Bronchial smooth muscle cell (primary cell): ENCODE measurements around the gene CCDC144A. TPM values are rescaled to one million over a fixed set of nuclear protein-coding genes. Genes with fewer than 3 reads are reported as not detected.

Experiments
- total RNA-seq: library from RNA; depleted of rRNA; stranded (reverse); fragments of >200 nt; gene quantifications from 2 replicates; pipeline ENCODE4 v1.2.1, GENCODE V29; 2014

CCDC144A gene, protein sequence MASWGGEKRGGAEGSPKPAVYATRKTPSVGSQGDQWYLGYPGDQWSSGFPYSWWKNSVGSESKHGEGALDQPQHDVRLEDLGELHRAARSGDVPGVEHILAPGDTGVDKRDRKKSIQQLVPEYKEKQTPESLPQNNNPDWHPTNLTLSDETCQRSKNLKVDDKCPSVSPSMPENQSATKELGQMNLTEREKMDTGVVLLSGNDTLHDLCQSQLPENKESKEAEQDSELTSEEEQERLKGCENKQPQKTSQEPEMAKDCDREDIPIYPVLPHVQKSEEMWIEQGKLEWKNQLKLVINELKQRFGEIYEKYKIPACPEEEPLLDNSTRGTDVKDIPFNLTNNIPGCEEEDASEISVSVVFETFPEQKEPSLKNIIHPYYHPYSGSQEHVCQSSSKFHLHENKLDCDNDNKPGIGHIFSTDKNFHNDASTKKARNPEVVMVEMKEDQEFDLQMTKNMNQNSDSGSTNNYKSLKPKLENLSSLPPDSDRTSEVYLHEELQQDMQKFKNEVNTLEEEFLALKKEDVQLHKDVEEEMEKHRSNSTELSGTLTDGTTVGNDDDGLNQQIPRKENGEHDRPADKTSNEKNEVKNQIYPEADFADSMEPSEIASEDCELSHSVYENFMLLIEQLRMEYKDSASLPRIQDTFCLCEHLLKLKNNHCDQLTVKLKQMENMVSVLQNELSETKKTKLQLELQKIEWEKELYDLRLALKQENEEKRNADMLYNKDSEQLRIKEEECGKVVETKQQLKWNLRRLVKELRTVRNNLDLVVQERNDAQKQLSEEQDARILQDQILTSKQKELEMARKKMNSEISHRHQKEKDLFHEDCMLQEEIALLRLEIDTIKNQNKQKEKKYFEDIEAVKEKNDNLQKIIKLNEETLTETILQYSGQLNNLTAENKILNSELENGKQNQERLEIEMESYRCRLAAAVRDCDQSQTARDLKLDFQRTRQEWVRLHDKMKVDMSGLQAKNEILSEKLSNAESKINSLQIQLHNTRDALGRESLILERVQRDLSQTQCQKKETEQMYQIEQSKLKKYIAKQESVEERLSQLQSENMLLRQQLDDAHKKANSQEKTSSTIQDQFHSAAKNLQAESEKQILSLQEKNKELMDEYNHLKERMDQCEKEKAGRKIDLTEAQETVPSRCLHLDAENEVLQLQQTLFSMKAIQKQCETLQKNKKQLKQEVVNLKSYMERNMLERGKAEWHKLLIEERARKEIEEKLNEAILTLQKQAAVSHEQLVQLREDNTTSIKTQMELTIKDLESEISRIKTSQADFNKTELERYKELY (N-terminal part only)
- 1.7 and 7.9 TPM in 2 replicates for total RNA-seq

DNA sequence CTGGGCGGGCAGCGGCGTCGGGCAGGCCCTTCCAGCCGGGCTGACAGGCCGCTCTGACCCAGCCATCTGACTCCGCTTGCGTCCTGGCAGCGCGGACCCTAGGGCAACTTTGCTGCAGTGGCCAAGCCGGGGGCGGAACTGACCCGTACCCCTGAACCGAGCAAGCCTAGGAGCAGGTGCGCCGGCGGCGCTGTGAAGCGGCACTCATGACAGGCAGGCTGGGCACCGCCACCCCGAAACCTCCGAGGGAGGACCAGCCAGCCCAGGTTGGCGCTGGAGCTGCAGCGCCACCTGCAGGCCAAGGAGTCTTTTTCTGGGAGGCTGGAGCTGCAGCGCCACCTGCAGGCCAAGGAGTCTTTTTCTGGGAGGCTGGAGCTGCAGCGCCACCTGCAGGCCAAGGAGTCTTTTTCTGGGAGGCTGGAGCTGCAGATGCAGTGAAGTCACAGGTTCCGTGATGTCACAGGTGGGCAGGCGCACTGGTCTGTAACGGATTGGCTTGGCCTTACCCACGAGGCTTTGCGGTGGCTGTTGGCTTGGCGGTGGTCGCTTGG lies at the start of gene CCDC144A:
TSS of gene CCDC144A (plus strand) at position 511 of the 551 bp plus-strand sequence. CDS start 160 bp downstream, outside the sequence.

DNA sequence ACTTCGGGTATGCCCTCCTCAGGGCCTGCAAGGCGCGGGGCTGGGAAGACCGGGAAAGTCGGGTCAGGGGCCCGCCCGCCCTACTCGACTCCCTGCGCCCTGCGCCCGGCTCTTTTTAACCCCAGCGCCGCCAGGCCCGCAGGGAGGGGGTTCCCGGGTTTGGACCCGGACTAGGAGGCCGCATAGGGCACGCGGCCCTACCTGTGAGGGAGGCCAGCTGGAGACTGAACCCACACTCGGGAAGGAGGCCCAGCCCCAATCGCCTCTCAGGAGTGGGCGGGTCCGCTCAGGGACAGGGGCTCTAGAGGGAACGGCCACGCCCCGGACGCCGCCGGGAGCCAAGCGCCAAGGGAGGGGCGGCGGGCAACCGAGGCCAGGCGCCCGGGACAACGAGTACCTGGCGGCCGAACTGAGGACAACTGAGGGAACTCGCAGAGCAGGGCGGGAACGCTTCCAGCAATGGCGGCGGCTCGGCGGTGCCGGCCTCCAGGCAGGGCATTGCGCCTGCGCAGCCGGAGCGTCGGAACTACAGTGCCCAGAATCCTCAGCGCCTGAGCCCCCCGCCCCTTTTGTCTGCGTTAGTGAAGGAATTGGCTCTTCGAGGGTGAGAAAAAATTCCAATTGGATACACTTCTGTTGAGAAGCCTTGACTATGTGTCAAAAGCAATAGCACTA lies 36.5 kb upstream of the CCDC144A start, which contains the start of gene ZNF624:
TSS of gene ZNF624 (minus strand) at position 484 of the 675 bp plus-strand sequence.

Other genes starting within 250 kb of the CCDC144A start
- 1.4 and 2.7 TPM in 2 replicates for gene LRRC75A, start 198.0 kb upstream of the CCDC144A start, total RNA-seq
- gene ZNF287, start 121.0 kb upstream of the CCDC144A start, total RNA-seq = 5.4 and 5.8 TPM in 2 replicates
- 4.2 and 4.9 TPM in 2 replicates for gene ZNF624, start 36.4 kb upstream of the CCDC144A start, total RNA-seq